ENCODE data around the gene PRR11. TPM values are rescaled to one million over a fixed set of nuclear protein-coding genes. Genes with fewer than 3 reads are reported as not detected.

PRR11 gene
- total RNA-seq, result 14.7 and 24.6 TPM in 2 replicates

DNA sequence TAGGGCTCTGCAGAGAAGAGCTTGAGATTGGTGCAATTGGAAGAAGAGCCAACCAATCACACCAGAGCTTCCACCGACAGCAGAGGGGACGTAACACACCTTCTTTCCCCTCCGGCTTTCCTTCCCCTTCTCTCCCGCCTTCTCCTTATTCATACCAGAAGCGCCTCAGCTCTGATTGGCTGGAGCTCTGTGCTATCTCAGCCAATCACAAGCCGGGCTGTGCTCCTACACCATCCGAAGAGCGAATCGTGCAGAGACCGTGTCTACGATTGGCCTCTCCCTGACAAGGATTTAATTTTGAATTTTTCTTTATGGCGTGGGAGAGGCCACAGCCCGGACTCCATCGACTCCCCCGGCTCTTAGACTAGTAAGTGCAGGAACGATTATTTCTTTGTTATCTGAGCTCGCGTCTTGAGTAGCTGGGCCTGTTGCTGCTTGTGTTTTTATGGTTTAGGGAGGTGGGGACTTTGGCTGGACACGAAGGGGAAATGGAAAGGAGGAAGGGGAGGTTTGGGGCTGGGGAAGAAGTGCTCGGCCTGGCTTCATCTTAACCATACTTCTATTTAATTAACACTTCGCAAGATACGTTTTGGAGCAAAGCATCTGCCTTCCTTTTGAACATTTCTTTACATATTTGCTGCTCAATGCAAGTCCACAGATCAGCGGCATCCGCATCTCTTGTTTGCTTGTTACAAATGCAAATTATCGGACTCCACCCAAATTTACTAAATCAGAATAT lies at the start of gene PRR11:
Gene PRR11 (plus strand): TSS at position 308 of the 739 bp plus-strand sequence. CDS start 14,007 bp downstream, outside the sequence.

DNA sequence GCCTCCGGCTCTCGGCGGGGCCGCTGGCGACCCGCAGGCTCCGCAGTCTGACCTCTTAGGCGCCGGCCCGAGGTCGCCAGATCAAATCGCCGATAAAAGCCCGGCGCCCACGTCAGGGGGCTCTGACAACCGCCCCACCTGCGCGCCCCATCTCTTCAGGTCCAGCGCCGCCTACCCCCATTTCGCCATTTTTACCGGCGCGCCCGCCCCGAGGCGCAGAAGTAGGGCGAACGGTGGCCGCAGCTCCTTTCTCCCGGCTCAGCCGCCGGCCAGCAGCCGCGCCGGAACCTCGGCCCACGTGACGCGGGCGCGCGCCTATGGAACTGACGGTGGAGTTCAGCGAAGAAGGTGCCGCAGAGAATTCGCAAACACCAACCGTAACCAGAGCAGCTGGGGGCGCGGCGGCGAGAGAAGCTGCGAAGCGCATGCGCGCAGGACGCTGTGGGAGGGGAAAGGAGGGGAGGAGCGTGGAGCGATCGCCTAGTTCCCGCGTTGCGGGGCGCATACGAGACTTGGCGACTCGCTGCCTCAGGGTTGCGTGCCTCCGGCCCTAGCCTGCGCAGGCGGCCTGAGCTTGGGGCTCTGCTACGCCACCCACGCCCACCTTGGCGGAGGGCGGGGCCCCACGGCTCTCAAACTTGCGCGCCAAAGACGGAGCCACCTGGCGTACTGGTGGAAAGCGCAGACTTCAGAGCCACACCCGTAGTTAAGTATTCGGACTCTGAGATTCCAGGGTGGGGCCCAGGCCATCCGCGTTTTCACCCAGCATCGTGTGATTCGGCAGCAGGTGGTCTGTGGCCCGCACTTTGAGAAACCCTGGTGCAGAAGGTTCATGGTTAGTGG lies 48.9 kb upstream of the PRR11 start, which contains the start of gene TRIM37:
Gene TRIM37 (minus strand): TSS at position 418 of the 843 bp plus-strand sequence. CDS start 419 bp downstream, outside the sequence.

DNA sequence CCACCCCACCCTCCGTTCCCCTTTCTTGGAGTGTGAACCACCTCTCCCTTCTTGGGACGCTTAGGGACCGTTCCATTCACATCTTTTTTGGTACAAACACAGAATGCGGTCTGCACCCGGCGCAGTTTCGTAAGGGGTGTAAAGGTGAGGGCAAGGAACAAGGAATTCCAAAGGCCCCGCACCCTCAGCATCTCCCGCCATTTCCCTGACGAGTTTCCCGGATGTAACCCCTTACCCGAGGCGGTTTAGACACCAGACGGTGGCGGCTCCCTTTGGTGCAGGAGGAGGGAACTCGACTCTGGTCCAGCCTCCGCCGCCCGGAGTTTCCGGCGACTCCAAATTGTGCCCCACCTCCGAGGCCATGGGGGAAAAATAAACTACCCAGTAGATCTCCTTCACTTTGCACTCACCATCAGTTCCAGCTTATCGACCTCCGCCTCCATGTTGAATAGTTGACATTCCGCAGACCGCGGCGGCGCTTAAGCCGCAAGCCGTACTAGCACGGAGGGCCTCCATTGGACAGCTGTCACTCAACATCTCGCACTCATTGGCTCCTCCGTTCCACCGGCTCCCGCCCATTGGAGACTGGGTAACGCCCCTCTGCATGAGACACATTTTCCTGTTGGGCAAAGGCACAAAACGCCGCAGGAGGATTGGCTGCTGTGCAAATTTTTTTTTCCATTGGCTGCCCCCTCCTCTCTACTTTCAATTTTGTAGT lies 666 bp upstream of the PRR11 start, which contains the start of gene SKA2:
Gene SKA2 (minus strand): TSS at position 466 of the 718 bp plus-strand sequence. CDS start 23 bp downstream, at position 443.

DNA sequence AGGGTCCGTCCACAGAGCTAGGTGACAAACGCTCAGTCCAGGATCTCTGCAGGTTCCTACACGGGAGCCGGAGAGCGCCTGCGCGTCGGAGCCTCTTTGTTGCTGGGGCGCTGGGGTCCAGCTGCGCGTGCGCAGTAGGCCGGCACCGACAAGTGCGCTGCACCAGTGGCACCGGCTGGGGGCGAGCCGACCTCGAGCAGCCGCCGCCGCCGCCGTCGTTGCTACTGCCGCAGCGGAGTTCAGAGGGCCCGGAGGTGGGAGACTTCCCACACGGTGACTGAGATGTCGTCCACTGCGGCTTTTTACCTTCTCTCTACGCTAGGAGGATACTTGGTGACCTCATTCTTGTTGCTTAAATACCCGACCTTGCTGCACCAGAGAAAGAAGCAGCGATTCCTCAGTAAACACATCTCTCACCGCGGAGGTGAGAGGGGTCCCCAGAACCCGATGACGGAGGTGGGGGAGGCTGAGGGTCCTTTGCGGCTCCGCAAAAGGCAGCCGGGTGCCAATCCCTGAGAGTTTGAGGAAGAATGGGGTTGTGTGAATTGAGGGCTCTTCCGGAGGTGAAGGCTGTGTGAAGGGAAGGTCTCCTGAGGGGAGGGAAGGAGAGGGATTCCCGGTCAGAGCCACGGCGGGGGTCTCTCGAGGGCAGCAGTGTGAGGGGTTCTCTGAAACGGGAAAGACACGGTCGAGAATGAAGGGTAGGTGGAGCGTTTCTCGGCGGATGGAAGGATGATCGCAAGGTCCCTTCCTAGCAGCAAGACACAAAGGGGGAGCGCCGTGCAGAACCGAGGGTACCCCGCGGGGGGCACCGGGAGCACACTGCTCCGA lies 65.0 kb downstream of the PRR11 start, which contains the start of gene GDPD1:
Gene GDPD1 (plus strand): TSS at position 184 of the 831 bp plus-strand sequence. CDS start 99 bp downstream, at position 283.

Small RNAs within 50 kb of the gene (small RNA-seq; reads per million reads assigned to genes)
- 325 reads per million, percentile 99 among the genes with 10 or more reads in this experiment for gene MIR301A
- 73.6 reads per million, percentile 98 among the genes with 10 or more reads in this experiment for gene MIR454
- gene RNU2-58P, result 4.9 reads per million, percentile 92 among the genes with 10 or more reads in this experiment

Other genes with a start within 250 kb of the PRR11 start
- 45.8 and 48.0 TPM in 2 replicates for gene TRIM37, start 48.9 kb upstream of the PRR11 start, total RNA-seq
- 24.5 and 53.9 TPM in 2 replicates for gene SKA2, start 560 bp upstream of the PRR11 start, total RNA-seq
- 23.5 and 27.4 TPM in 2 replicates for gene SMG8, start 54.3 kb downstream of the PRR11 start, total RNA-seq
- gene GDPD1, start 64.8 kb downstream of the PRR11 start, total RNA-seq, result 2.6 and 3.2 TPM in 2 replicates
- 73.8 and 91.6 TPM in 2 replicates for gene YPEL2, start 175.9 kb downstream of the PRR11 start, total RNA-seq

All from vein endothelial cell (primary cell).